Measurements from ENCODE around the gene PAFAH2.

Gene PAFAH2

GRCh38 chr1:26031196-26031595 lies 33.3 kb upstream of the PAFAH2 start:
- no peak for DNase-seq

GRCh38 chr1:26029864-26030481 lies 32.1 kb upstream of the PAFAH2 start:
- no peak for DNase-seq

GRCh38 chr1:26029054-26029863 lies 31.4 kb upstream of the PAFAH2 start:
- DNase-seq, result no peak

- no peak for DNase-seq
These were observed 30.7 kb upstream of the PAFAH2 start for GRCh38 chr1:26028490-26028980.

GRCh38 chr1:26027716-26028489 lies 30.0 kb upstream of the PAFAH2 start:
- DNase-seq, result no peak

- DNase-seq, result no peak
These were observed 27.7 kb upstream of the PAFAH2 start for GRCh38 chr1:26025517-26025916.

- DNase-seq, result peak in 1 of 2 donors; percentile 18
These were observed 27.2 kb upstream of the PAFAH2 start for GRCh38 chr1:26025060-26025459.

GRCh38 chr1:26023826-26024225 lies 26.0 kb upstream of the PAFAH2 start:
- DNase-seq, result no peak

GRCh38 chr1:26023009-26023408 lies 25.1 kb upstream of the PAFAH2 start:
- DNase-seq, result no peak

GRCh38 chr1:26022404-26022779 lies 24.5 kb upstream of the PAFAH2 start:
- DNase-seq, result no peak

GRCh38 chr1:26021647-26022403 lies 24.0 kb upstream of the PAFAH2 start, which contains the start of gene EXTL1:
EXTL1 (plus strand) TSS chr1:26021775; CDS start chr1:26022647, 872 bp downstream.
- peak; percentile 18 to 58 for DNase-seq

GRCh38 chr1:26020941-26021646 lies 23.2 kb upstream of the PAFAH2 start:
- DNase-seq, result no peak

GRCh38 chr1:26020330-26020768 lies 22.5 kb upstream of the PAFAH2 start:
- DNase-seq, result no peak

GRCh38 chr1:26019641-26020315 lies 21.9 kb upstream of the PAFAH2 start:
- DNase-seq, result no peak

- DNase-seq, result no peak
These were observed 19.7 kb upstream of the PAFAH2 start for GRCh38 chr1:26017606-26018005.

- no peak for DNase-seq
These were observed 19.2 kb upstream of the PAFAH2 start for GRCh38 chr1:26016953-26017545.

- DNase-seq, result peak in 1 of 2 donors; percentile 50
These were observed 18.5 kb upstream of the PAFAH2 start for GRCh38 chr1:26016258-26016952.

GRCh38 chr1:26015358-26015757 lies 17.5 kb upstream of the PAFAH2 start:
- DNase-seq, result no peak

GRCh38 chr1:26014179-26014578 lies 16.3 kb upstream of the PAFAH2 start:
- DNase-seq, result no peak

- no peak for DNase-seq
These were observed 15.0 kb upstream of the PAFAH2 start for GRCh38 chr1:26012864-26013263.
